ENCODE data around the gene SERF2.

- TF ChIP-seq REST (IDR thresholded peaks at IDR 0.05; ENCODE audit: insufficient read depth in 1 of 2, low read depth in 2 of 2, low read length in 1 of 2) (no peak), POLR2AphosphoS5 (IDR thresholded peaks at IDR 0.05; ENCODE audit: low read depth, low read length) (peak; percentile 97), CTCF (IDR thresholded peaks at IDR 0.05) (no peak), TCF7L2 (IDR thresholded peaks at IDR 0.05; ENCODE audit: low read depth, low read length) (no peak), SIN3A (IDR thresholded peaks at IDR 0.05; ENCODE audit: borderline replicate concordance, insufficient read depth, low read depth, low read length) (peak; percentile 93)
Observed at GRCh38 chr15:43800286-43801141, 8.4 kb downstream of the SERF2 start, which contains the start of gene HYPK.
